Fibroblast of peridontal ligament (primary cell): ENCODE measurements around the gene CNTN5.

Experiments
- DNase-seq: peaks from one replicate; pipeline ENCODE4 v3.0.0-alpha.2; 2010; ENCODE audit errors: extremely low read depth

Gene CNTN5

GRCh38 chr11:99383648-99384245 lies 363.0 kb downstream of the CNTN5 start:
- no peak for DNase-seq

DNA sequence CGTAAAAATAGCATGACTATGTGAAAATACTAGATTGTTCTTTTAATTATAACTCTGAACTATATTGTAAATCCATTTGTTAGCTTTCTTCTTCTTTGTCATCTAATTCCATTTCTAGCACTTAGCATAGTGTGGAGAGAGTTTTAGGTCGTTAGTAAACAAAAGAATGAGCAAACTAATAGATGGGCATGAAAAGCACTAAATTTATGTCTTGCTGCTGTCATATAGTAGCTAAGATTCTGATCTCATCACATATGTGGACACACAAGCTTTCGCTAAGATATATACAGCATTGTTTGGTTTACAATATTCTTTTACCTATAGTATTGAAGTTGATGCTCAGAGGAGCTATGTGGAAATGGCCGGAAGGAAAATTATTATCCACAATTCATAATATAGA lies 370.5 kb downstream of the CNTN5 start:
- no peak for DNase-seq

- no peak for DNase-seq
Observed at GRCh38 chr11:99406345-99406744, 385.6 kb downstream of the CNTN5 start.

GRCh38 chr11:99410636-99411035 lies 389.9 kb downstream of the CNTN5 start:
- no peak for DNase-seq

DNA sequence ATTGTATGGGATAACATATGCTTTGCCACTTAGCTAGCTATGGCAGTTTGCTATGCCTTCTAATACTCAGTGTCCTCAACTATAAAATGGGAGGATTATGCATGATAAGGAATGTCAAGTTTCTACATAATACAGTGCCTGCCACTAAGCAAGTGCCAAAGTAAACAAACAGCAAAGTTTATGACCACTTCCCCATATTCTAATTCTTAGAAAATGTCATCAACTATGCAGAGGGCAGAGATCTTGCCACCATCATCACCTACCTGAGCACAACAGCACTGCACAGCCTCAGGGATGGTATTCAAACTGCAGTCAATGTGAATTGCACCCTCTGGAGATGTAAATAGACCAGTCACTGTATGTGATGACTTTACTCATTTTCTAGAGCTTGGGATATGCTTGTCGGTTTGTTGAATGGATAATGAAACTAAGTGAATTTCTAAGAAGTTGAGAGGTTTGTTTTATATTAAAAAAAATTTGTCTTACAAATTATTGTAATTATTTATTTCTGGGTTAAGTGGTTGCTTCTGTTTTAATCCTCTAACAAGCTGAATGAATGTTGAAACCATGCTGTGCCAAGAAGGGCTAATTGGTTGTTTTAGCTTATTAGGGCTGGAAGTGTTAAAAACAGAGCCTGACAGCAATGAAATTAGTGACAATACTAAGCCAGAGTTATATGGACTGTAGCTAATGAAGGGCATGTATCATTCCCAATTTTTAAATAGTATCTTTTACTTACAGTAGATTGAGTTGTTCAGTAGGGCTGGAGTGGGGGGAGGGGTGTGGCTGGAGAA lies 398.4 kb downstream of the CNTN5 start:
- no peak for DNase-seq

DNA sequence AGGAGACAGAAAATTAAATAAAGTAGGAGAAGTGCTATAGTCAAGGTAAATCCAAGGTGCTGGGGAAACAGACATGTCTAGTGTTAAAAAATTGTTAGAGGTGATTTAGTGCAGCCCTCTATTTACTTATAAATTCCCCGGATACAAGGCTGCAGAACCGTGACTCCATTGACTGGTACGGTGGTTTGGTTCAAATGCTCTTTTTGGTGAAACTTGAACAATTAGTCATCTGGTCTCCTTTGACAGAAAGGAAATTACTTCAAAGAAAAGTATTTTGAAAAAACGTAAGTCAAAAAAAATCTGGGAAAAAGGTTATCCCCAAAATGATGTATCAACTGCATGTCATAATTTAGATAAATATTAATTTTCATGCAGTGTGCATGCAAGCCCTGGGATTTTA lies 399.2 kb downstream of the CNTN5 start:
- DNase-seq, result no peak

GRCh38 chr11:99422581-99423427 lies 402.1 kb downstream of the CNTN5 start:
- no peak for DNase-seq

DNA sequence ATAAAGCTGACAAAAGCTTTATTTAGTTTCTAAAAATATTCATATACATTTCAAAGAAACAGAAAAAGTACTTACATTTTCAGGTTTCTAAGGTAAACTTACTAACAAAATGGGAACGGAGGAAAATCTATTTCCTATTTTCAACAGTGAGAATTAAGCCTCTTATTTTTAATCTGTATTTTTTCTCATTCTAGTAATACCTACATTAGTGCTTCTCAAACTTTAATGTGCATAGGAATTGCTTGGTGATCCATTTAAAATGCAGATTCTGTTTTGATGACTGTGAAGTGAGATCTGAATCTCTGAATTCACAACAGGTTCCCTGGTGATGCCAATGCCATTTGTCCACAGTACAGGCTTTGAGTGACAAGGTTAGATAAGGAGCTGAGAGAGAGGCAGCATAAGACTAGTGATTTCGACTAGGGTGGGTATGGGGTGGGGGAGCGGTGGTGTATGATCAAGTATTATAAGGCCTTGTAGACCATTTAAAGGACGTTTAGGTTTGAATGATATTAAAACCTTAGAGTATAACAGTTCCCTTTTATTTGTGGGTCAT lies 402.8 kb downstream of the CNTN5 start:
- no peak for DNase-seq

- DNase-seq, result no peak
Observed at GRCh38 chr11:99424313-99425084, 403.8 kb downstream of the CNTN5 start.

GRCh38 chr11:99425596-99425995 lies 404.8 kb downstream of the CNTN5 start:
- DNase-seq, result no peak

DNA sequence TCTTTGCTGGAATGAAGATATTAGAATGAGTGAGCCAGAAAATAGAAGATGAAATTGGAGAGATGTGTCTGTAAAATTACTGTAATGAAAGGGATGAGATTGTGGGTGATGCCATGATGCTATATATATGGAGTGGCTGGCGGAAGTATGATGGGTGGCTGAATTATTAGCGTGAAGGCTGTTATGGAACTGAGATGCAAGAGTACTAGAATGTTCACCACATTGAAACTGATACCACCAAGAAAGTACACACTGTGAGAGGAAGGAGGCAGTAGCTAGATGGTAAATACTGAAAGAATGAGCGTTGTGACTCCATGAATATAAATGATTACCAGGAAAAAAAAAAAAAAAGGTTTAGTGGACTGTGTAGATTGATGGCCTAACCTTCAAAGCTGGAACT lies 411.9 kb downstream of the CNTN5 start:
- no peak for DNase-seq

GRCh38 chr11:99443276-99443675 lies 422.5 kb downstream of the CNTN5 start:
- no peak for DNase-seq

- no peak for DNase-seq
Observed at GRCh38 chr11:99446400-99446799, 425.7 kb downstream of the CNTN5 start.

DNA sequence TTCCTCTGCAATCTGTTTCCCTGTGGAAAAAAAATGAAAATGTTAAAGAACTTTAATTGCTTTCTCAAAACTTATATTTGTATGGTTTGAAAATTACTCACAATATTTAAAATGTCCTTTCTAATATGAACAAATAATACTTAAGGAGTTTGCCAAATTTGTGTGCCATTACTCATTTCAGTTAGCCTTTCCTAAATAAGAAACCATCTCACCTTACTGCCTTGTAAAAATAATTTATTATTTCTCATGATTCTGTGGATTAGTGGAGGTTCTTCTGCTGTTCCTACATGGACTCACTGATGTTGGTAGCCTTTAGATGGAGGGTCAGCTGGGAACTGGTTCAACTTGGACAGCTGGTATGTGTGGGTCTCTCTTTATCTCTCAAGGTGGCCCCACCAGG lies 428.6 kb downstream of the CNTN5 start:
- DNase-seq, result no peak

GRCh38 chr11:99452075-99452474 lies 431.3 kb downstream of the CNTN5 start:
- DNase-seq, result no peak

DNA sequence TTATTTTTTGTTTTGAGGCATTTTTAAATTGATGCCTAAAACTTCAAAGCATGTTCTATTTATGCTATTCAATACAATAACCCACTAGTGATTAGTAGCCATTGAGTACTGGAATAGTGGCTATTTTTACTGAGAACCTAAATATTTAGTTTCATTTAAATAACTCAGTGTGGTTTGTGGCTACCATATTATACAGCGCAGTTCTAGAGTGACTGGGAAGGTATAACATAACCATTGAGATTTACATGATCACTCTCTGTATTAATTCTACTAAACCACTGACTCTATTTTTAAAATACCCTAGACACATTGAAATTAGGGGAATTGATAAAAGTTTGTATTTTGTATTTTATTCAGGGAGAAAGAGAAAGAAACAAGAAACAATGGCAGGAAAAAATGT lies 441.2 kb downstream of the CNTN5 start:
- no peak for DNase-seq

- no peak for DNase-seq
Observed at GRCh38 chr11:99464985-99465384, 444.2 kb downstream of the CNTN5 start.

- DNase-seq, result no peak
Observed at GRCh38 chr11:99489581-99489980, 468.8 kb downstream of the CNTN5 start.

- DNase-seq, result no peak
Observed at GRCh38 chr11:99494065-99494464, 473.3 kb downstream of the CNTN5 start.

DNA sequence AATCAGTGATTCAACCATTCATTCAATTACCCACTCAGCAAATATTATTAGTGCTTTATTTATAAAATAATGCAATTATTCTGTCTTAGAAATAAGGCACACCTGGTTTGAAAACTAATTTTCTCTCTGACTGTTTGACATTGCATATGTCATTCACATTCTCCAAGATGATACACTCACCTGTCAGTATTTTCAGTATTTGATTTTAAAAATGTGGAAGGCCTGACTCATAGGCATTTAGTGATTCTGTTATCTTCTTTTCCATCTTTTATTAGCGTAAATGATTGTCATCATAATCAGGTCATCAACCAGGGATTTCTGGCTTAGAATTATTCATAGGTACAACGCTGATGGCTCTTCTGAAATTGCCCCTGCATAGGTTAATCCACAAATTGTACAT lies 480.9 kb downstream of the CNTN5 start:
- no peak for DNase-seq

GRCh38 chr11:99505316-99505715 lies 484.6 kb downstream of the CNTN5 start:
- peak; percentile 73 for DNase-seq

GRCh38 chr11:99505831-99506230 lies 485.1 kb downstream of the CNTN5 start:
- DNase-seq, result no peak
